G401 (cell line): ENCODE data around the gene MAPK14. TPM values are rescaled to one million over a fixed set of nuclear protein-coding genes. Genes with fewer than 3 reads are reported as not detected.
A peak's percentile ranks its signal among the peaks of the same experiment; 100 is the strongest.
"Not testable (repeated sequence)": the region's sequence is repeated elsewhere in the genome, so short reads cannot be mapped to it uniquely, and the experiment has no call there.

Source experiments
- DNase-seq: peaks from one replicate; pipeline ENCODE4 v3.0.0-alpha.2; 2015; ENCODE audit warnings: low spot score
- in situ Hi-C: cut with HindIII; loops from 2 replicates; pipeline ENCODE4 v1.10.0; 2016; ENCODE audit warnings: low sequenced_read_pairs, mixed read lengths
- total RNA-seq: library from RNA; depleted of rRNA; stranded (reverse); fragments of >200 nt; shearing (Covaris generic); gene quantifications from 2 replicates; pipeline ENCODE4 v1.2.3, GENCODE V29; 2014

The MAPK14 gene
- total RNA-seq, 1 experiment from 2014 or later = 32.9 TPM

- DNase-seq = no peak
- in situ Hi-C loops = no loop called here
Measured at GRCh38 chr6:36128793-36129192, 101.2 kb downstream of the MAPK14 start.

GRCh38 chr6:36129334-36129733, 101.7 kb downstream of the MAPK14 start:
- in situ Hi-C loops, DNase-seq: not testable (repeated sequence)

GRCh38 chr6:36129941-36130666, 102.5 kb downstream of the MAPK14 start, which contains the start of gene MAPK13:
Gene MAPK13, plus strand, starts transcription at chr6:36130513. Its CDS starts 70 bp downstream, at chr6:36130583.
- in situ Hi-C loops = no loop called here

GRCh38 chr6:36130667-36131510, 103.3 kb downstream of the MAPK14 start:
- no peak for DNase-seq

More at GRCh38 chr6:36129941-36130666, 102.5 kb downstream of the MAPK14 start, which contains the start of gene MAPK13:
- DNase-seq = no peak

GRCh38 chr6:36131511-36132245, 104.1 kb downstream of the MAPK14 start:
- no peak for DNase-seq
- in situ Hi-C loops = no loop called here

More at GRCh38 chr6:36130667-36131510, 103.3 kb downstream of the MAPK14 start:
- in situ Hi-C loops = no loop called here

GRCh38 chr6:36132246-36132895, 104.8 kb downstream of the MAPK14 start:
- DNase-seq = no peak
- in situ Hi-C loops = no loop called here

GRCh38 chr6:36133148-36133547, 105.5 kb downstream of the MAPK14 start:
- in situ Hi-C loops = no loop called here

GRCh38 chr6:36133912-36134311, 106.3 kb downstream of the MAPK14 start:
- in situ Hi-C loops = no loop called here
- DNase-seq = no peak

More at GRCh38 chr6:36133148-36133547, 105.5 kb downstream of the MAPK14 start:
- no peak for DNase-seq

GRCh38 chr6:36135053-36135731, 107.6 kb downstream of the MAPK14 start:
- DNase-seq = peak; percentile 72
- in situ Hi-C loops = no loop called here

- DNase-seq = no peak
- in situ Hi-C loops = no loop called here
Measured at GRCh38 chr6:36136034-36136433, 108.4 kb downstream of the MAPK14 start.

- in situ Hi-C loops = no loop called here
- DNase-seq = no peak
Measured at GRCh38 chr6:36136551-36136950, 108.9 kb downstream of the MAPK14 start.

- in situ Hi-C loops = no loop called here
- DNase-seq = no peak
Measured at GRCh38 chr6:36138667-36139066, 111.1 kb downstream of the MAPK14 start.

- in situ Hi-C loops = no loop called here
Measured at GRCh38 chr6:36139431-36139830, 111.8 kb downstream of the MAPK14 start.

GRCh38 chr6:36139991-36140710, 112.5 kb downstream of the MAPK14 start:
- no peak for DNase-seq

More at GRCh38 chr6:36139431-36139830, 111.8 kb downstream of the MAPK14 start:
- DNase-seq = no peak

GRCh38 chr6:36141091-36141490, 113.5 kb downstream of the MAPK14 start:
- DNase-seq = no peak
- in situ Hi-C loops = no loop called here

More at GRCh38 chr6:36139991-36140710, 112.5 kb downstream of the MAPK14 start:
- in situ Hi-C loops = no loop called here

- in situ Hi-C loops = no loop called here
- DNase-seq = no peak
Measured at GRCh38 chr6:36141961-36142360, 114.4 kb downstream of the MAPK14 start.

- in situ Hi-C loops = no loop called here
- DNase-seq = no peak
Measured at GRCh38 chr6:36142971-36143838, 115.6 kb downstream of the MAPK14 start.
